GM23338 (cell line): ENCODE data around the gene OPN4. TPM values are rescaled to one million over a fixed set of nuclear protein-coding genes. Genes with fewer than 3 reads are reported as not detected.

ENCODE experiments used
- polyA plus RNA-seq: library from polyadenylated mRNA; unstranded; fragments of >200 nt; fragmentation: Nextera tagmentation; extraction: Ambion mirVana; gene quantifications from 2 replicates; pipeline ENCODE4 v1.2.1, GENCODE V29; 2016
- total RNA-seq: library from RNA; depleted of rRNA; stranded (reverse); fragments of >200 nt; shearing (Covaris generic); gene quantifications from 2 replicates; pipeline ENCODE4 v1.2.3, GENCODE V29; 2014; rRNA removed

The OPN4 gene
- total and polyA plus RNA-seq, 2 experiments from 2014 or later, result not detected

Other genes with a start within 250 kb of the OPN4 start
- gene WAPL, start 132.8 kb upstream of the OPN4 start, total RNA-seq, result 60.8 and 67.9 TPM in 2 replicates
- 23.6 and 25.2 TPM in 2 replicates for gene WAPL, start 132.8 kb upstream of the OPN4 start, polyA plus RNA-seq
- 0.14 and 0.85 TPM in 2 replicates for gene LDB3, start 14.0 kb downstream of the OPN4 start, total RNA-seq
- gene LDB3, start 14.0 kb downstream of the OPN4 start, polyA plus RNA-seq, result 0.16 and 0.42 TPM in 2 replicates
- 82.5 and 87.7 TPM in 2 replicates for gene BMPR1A, start 102.1 kb downstream of the OPN4 start, total RNA-seq
- 12.4 and 14.2 TPM in 2 replicates for gene BMPR1A, start 102.1 kb downstream of the OPN4 start, polyA plus RNA-seq